GM18873 (cell line): ENCODE measurements around the gene ABCD3.
"Not testable (repeated sequence)": the region's sequence is repeated elsewhere in the genome, so short reads cannot be mapped to it uniquely, and the experiment has no call there.

Experiments
- ATAC-seq: cut with Tn5 transposase; IDR thresholded peaks from one replicate; pipeline ENCODE4 v1.9.1; 2021; ENCODE audit warnings: mild to moderate bottlenecking, moderate library complexity, moderate number of reproducible peaks; ENCODE audit not compliant: unreplicated experiment, low FRiP score

The ABCD3 gene

GRCh38 chr1:94448741-94449140 is 30.6 kb downstream of the ABCD3 start:
- not testable (repeated sequence) for ATAC-seq

- no peak for ATAC-seq
These were observed 38.5 kb downstream of the ABCD3 start for GRCh38 chr1:94456736-94457135.

GRCh38 chr1:94462606-94463005 is 44.4 kb downstream of the ABCD3 start:
- ATAC-seq, result no peak

- ATAC-seq, result no peak
These were observed 45.0 kb downstream of the ABCD3 start for GRCh38 chr1:94463056-94463764.

- ATAC-seq, result no peak
These were observed 45.7 kb downstream of the ABCD3 start for GRCh38 chr1:94463765-94464330.

GRCh38 chr1:94468708-94469107 is 50.5 kb downstream of the ABCD3 start:
- ATAC-seq, result no peak

GRCh38 chr1:94471271-94471670 is 53.1 kb downstream of the ABCD3 start:
- no peak for ATAC-seq

GRCh38 chr1:94475232-94475631 is 57.0 kb downstream of the ABCD3 start:
- no peak for ATAC-seq

GRCh38 chr1:94479682-94480081 is 61.5 kb downstream of the ABCD3 start:
- ATAC-seq, result no peak

GRCh38 chr1:94481473-94481933 is 63.3 kb downstream of the ABCD3 start:
- peak; percentile 69 for ATAC-seq

GRCh38 chr1:94486990-94487389 is 68.8 kb downstream of the ABCD3 start:
- no peak for ATAC-seq

- ATAC-seq, result no peak
These were observed 72.4 kb downstream of the ABCD3 start for GRCh38 chr1:94490556-94490955.

GRCh38 chr1:94496076-94496755 is 78.0 kb downstream of the ABCD3 start:
- ATAC-seq, result no peak

GRCh38 chr1:94501426-94501825 is 83.2 kb downstream of the ABCD3 start:
- ATAC-seq, result no peak

- ATAC-seq, result no peak
These were observed 83.7 kb downstream of the ABCD3 start for GRCh38 chr1:94501935-94502334.

GRCh38 chr1:94503153-94503552 is 85.0 kb downstream of the ABCD3 start:
- no peak for ATAC-seq

GRCh38 chr1:94504601-94505000 is 86.4 kb downstream of the ABCD3 start:
- no peak for ATAC-seq

- no peak for ATAC-seq
These were observed 94.6 kb downstream of the ABCD3 start for GRCh38 chr1:94512816-94513215.

- ATAC-seq, result no peak
These were observed 96.0 kb downstream of the ABCD3 start for GRCh38 chr1:94514095-94514727.

- no peak for ATAC-seq
These were observed 97.2 kb downstream of the ABCD3 start for GRCh38 chr1:94515296-94515947.

GRCh38 chr1:94519351-94519750 is 101.2 kb downstream of the ABCD3 start:
- ATAC-seq, result no peak
